ENCODE measurements around the gene HAPSTR1. TPM values are rescaled to one million over a fixed set of nuclear protein-coding genes. Genes with fewer than 3 reads are reported as not detected.

The HAPSTR1 gene
- polyA plus RNA-seq, 1 donor: 37.7 TPM

DNA sequence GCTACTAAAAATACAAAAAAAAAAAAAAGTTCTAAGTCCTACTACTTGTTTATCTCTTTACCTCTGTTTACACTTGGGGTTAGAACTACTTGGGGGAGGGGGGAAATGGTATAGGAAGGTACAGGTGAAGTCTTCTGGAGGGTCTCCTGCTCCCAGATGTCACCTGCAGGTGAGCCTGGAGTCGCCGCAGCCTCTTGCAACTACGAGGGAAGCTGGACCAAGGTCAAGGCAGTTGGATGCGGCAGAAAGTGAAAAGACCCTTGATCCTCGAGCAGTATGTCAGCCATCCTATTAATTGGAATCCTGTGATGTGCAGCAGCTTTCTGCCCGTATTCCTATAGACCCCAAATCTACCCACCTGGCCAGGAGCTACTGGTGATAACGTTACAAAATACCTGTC, 33.0 kb downstream of the HAPSTR1 start:
- DNase-seq: no peak

DNA sequence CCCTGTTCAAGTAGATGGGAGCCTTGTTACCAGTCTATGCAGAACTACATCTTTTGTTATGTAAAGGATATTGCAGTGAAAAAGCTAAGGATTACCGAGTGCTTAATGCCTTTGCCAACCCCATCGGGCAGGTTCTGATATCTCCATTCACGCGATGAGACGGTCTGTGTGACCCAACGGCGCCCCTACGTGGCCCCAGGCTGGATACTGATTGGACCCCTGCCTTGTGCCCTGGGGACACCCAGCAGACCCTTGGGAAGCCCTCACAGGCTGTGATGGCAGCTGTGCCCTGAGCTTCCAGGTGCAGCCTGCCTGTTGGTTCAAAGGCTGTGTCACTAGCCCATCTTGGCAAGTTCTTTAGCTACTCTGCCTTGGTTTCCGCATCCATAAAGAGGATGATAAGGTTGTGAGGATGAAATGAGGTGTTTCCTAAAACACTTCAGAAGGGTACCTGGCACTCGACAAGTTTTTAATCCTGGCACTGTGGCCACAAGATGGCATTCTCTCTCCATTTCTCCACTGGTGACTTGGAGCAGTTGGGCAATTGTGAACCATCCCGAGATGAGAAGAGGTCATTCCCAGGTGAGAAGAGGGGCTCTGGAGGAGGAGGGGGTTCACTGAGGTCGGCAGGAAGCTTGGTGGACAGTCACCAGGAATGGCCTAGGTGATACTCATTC, 33.6 kb downstream of the HAPSTR1 start:
- DNase-seq: no peak

DNA sequence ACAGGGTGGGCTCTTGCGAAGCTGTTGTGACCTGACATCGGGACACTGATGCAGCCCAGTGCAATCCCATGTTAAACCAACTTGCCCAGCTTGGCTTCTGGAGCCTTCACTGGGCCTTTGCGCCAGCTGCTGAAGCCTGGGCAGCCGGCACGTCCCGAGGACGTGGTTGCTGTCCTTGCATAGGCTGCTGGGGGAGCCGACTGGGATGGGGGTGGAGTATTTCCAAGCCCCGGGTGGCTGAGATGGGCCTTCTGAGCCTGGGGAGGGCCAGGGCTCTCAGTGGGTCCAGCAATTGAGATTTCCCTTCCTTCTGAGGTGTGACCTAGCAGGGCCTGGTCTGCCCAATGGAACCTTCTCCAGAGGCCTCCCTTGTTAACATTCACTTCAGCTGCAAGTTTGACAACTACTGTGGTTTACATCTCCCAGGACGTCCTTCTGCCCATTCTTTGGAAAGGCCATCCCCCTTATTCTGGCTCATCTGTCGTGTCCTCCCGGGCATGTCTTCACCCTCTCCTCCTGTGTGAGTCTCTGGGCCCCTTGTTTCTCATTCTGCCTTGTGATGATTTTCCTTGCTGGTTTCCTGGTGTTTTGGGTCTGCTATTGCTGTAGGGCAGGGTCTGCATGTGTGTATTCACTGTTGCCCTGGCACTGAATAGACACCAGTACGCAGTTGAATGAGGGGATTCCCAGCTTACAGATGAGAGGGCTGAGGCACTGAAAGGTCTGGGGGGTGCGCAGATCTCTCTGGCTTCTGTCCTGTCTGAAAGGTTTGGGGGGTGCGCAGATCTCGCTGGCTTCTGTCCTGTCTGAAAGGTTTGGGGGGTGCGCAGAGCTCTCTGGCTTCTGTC, 34.4 kb downstream of the HAPSTR1 start:
- DNase-seq: no peak

DNA sequence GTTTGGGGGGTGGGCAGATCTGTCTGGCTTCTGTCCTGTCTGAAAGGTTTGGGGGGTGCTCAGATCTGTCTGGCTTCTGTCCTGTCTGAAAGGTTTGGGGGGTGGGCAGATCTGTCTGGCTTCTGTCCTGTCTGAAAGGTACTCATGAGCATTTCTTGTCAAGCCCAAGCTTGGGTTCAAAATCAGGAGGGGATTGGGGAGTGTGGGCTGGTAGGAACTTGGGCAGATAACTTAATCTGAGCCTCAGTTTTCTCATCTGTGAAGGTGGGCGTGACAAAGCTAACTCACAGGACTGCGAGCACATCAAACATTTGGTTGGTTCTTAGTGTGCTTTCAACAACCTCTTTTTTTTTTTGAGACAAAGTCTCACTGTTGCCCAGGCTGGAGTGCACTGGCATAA, 35.2 kb downstream of the HAPSTR1 start:
- no peak for DNase-seq

DNA sequence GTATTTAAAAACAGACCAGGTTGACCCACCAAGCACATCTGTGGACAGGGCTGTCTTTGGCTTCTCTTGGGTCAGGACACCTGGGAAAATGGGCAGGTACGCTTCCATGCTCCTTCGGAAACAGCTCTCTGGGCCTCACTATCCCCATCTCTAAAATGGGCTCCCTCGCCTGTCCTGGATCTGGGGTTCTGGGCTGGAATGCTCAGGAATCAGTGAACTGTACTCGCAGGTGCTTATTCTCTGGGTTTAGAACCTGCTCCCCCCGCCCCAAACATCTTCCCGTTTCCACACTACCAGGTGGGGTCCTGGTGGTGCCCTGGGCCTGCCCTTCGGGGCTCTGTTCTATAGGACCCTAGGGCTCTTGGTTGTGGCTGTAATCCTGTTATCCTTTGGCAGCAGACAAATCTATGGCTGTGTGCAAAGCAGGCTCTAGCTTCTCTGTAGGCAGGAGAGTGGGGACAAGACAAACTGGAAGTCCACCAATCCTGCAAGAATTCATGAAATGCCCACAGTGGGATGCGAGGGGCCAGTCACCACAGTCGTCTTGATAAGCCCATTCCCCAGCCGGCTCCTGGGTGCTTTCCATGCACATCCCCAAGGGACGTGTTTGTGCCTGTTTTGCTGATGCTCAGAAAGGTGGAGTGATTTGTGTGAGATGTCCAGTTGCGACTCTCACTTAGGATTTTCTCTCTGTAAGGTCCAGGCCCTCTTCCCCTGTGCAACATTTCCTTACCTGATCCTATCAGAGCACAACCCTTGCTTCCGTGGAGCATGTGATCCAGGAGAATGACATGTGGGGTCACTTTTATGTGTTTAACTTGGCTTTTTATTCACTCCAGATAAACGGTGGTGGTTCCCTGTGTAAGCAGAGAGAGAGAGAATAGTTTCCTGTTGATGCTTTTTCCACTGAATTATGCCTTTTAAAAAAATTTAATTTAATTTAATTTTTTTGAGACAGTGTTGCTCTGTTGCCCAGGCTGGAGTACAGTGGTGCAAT, 37.2 kb downstream of the HAPSTR1 start:
- no peak for DNase-seq

DNA sequence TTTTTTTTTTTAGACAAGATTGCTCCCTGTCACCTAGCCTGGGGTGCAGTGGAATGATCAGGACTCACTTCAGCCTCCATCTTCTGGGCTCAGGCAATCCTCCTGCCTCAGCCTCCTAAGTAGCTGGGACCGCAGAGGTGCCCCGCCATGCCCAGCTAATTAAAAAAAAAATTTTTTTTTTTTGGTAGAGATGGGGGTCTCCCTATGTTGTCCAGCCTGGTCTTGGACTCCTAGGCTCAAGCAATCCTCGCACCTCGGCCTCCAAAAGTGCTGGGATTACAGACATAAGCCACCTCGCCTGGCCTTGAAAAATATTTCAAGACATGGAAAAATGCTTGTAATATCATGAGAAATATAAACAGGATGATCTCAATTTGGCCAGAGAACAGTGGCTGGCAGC, 42.9 kb downstream of the HAPSTR1 start:
- DNase-seq: no peak

DNA sequence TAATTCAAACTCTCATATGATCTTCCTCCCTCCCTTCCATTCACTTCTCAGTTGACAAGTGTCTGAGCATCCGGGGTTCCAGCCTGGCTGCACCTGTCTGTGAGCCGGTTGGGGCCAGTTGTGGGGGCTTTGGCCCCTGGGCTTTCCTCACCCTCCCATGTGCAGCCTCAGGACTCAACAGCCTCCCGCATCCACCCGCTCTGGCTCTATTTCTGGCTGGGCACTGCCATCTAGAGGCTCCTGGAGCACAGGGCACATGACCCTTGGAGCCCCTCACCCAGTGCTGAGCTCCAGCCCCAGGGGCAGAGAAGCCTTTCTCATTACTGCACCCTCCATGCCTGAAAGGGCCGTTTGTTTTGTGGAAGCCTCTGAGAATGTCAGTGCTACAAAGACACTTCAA, 43.3 kb downstream of the HAPSTR1 start:
- no peak for DNase-seq

DNA sequence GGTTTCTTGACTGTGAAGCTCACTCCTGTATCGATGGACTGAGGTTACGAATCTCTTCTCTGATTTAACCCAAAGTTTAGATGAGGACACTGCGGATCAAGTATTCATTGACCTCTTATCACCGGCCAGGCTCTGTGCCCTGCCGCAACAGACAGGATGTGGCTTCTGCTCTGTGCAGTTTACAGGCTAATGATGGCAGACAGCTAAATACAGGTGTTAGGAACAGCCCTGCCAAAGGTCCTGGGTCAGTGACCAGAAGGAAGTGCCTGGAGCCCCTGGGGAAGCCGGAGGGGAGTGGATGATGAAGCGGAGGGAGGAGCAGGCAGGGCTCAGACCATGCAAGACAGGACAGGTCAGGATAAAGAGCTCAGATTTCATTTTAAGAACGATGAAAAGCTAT, 44.4 kb downstream of the HAPSTR1 start:
- DNase-seq: no peak

DNA sequence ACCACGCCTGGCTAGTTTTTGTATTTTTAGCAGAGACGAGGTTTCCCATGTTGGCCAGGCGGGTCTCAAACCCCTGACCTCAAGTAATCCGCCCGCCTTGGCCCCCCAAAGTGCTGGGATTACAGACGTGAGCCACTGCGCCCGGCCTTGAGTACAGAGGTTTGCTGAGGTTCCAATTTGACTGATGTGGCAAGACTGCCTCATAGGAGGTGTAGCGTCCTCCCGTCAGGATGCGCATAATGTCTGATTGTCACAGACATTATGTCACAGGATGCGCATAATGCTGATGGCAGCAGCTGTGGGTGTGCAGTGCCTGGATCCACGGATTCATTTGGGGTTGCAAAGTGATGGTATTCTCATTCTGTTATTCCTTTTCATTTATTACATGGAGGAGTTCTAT, 45.2 kb downstream of the HAPSTR1 start:
- DNase-seq: no peak

DNA sequence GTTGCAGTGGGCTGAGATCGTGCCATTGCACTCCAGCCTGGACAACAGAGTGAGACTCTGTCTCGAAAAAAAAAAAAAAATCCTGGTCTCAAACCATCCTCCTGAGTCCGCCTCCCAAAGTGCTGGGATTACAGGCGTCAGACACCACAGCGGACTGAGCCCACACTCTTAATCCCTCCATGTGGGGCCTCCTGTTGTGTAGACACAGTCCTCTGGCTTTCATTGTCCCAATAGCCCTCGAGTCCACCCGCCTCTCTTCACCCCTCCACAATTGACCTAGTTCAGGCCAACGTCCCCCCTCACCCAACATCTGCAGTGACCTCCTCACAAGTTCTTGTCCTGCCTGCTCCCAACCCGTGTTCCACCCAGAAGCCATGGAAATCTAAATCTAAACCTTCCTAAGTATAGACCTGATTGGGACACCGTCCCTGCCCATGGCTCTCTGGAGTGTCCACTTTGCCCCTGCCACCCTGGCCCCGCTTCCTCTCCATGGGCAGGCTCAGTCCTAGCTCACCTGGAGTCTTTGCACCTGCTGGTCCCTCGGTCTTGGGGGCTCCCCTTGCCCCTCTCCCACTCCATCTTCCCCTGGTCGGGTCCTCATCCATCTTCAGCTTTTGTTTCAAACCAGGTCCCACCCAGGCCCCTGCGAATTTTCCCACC, 46.7 kb downstream of the HAPSTR1 start:
- DNase-seq: no peak

DNA sequence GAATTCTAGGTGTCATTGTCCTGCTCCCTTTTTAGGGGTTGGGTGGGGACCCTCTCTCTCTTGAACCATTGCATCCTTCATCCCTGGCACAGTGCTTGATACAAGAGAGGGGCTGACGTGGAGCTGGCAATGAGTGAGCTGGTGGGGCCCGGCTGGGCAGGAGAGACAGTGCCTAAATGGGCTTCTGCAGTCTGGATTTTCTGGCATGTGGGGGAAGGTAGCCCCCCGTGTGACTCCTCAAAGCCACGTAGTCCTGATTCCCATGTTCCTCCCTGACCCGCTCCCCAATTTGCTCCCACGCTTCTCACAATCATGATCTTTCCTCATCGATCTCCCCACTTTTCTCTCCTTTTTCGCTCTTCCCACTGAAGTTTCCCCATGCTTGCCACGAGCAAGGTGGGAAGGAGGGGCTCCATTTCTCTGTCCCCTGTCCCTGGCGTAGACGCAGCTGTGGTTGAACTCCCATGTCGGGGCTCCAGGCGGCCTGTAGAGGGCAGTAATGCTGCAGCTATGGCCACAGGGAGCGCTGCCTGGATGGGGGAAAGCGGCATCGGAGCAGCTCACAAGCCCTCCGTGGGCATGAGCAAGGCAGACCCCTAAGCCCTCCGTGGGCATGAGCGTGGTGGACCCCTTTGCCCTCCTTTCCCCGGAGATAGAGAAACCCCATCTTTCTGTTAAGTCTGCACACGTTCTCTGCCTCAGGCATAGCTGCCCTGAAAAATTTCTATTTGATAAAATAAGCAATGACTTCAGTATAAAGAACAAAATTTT, 47.5 kb downstream of the HAPSTR1 start:
- DNase-seq: peak; percentile 37

DNA sequence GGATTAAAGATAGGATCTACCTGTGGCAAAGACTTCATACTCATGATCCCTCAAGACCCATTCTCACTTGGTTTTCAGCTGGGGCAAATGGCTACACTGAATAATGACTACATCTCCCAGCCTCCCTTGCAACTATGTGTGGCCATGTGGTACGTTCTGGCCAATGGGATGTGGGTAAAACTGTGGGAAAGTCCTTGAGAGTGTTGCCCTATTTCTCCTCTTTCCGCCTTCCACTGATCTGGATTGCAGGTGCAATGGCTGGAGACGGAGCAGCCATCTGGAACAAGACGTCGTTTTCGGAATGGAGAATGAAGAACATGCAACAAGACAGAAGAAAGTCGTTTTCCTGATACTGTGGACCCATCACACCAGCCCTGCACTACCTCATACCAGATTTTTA, 48.5 kb downstream of the HAPSTR1 start:
- no peak for DNase-seq

Other genes starting within 250 kb of the HAPSTR1 start
- gene CARHSP1, start 222.6 kb upstream of the HAPSTR1 start, polyA plus RNA-seq (ENCODE audit: insufficient read length): 141 TPM
- not detected for gene LITAFD, start 209.3 kb upstream of the HAPSTR1 start, polyA plus RNA-seq (ENCODE audit: insufficient read length)
- gene USP7, start 127.7 kb upstream of the HAPSTR1 start, polyA plus RNA-seq (ENCODE audit: insufficient read length): 69.8 TPM